ENCODE measurements around the gene CXCR4. TPM values are rescaled to one million over a fixed set of nuclear protein-coding genes. Genes with fewer than 3 reads are reported as not detected.

The CXCR4 gene
- total RNA-seq, 1 donor from 2014 or later, result not detected

DNA sequence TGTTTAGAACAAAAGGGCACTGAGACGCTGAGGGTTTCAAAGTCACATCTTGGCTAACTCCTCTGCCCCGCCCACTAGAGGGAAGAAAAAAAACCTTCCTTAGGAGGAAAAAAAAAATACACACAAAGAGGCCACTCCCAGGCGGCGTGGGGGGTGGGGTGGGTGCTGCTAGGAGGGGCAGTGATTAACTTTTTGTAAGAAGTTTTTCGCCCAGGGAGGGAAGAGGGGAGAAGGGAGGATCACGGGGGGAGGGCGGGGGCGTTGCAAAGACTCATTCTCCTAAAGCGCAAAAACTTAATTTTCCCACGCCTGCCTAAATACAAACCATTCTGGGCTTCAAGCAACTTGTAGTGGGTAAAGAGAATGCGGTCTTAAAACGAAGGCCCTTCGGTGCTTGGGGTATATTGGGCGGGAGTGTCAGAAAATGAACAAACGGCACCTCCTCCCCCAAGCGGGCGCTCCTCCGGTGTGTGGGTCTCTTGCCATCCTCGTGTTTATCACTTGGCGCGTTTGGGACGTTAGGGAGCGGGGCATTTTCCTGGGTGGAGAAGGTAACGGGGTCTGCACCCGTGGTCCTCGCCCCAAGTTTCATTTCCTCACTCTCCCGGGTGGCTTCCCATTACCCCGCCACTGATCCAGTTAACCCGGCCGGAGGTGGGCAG is 1.7 kb downstream of the CXCR4 start:
- H3K4me3 Mint-ChIP-seq (ENCODE audit: unreplicated experiment), result peak overlapping the region; percentile 45
- peaks cover 31% of the 10 kb centered on the region for H3K4me1 Mint-ChIP-seq (ENCODE audit: unreplicated experiment)
- H3K27me3 Mint-ChIP-seq (ENCODE audit: unreplicated experiment), result peaks cover 78% of the 10 kb centered on the region
- DNase-seq (ENCODE audit: extremely low spot score, unreplicated experiment), result no peak
- TF ChIP-seq CTCF (IDR thresholded peaks at IDR 0.05), result no peak
- H3K36me3 Mint-ChIP-seq (ENCODE audit: unreplicated experiment), result no peaks in the 10 kb centered on the region
- H3K27ac Mint-ChIP-seq (ENCODE audit: unreplicated experiment), result no peak overlapping the region
- no peaks in the 10 kb centered on the region for H3K9me3 Mint-ChIP-seq (ENCODE audit: unreplicated experiment)

DNA sequence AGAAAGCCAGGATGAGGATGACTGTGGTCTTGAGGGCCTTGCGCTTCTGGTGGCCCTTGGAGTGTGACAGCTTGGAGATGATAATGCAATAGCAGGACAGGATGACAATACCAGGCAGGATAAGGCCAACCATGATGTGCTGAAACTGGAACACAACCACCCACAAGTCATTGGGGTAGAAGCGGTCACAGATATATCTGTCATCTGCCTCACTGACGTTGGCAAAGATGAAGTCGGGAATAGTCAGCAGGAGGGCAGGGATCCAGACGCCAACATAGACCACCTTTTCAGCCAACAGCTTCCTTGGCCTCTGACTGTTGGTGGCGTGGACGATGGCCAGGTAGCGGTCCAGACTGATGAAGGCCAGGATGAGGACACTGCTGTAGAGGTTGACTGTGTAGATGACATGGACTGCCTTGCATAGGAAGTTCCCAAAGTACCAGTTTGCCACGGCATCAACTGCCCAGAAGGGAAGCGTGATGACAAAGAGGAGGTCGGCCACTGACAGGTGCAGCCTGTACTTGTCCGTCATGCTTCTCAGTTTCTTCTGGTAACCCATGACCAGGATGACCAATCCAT is 2.7 kb downstream of the CXCR4 start:
- Mint-ChIP-seq H3K4me3 (ENCODE audit: unreplicated experiment) (no peak overlapping the region), H3K4me1 (ENCODE audit: unreplicated experiment) (peaks cover 31% of the 10 kb centered on the region), H3K36me3 (ENCODE audit: unreplicated experiment) (no peaks in the 10 kb centered on the region), H3K9me3 (ENCODE audit: unreplicated experiment) (no peaks in the 10 kb centered on the region), H3K27me3 (ENCODE audit: unreplicated experiment) (peaks cover 74% of the 10 kb centered on the region), H3K27ac (ENCODE audit: unreplicated experiment) (no peak overlapping the region)
- TF ChIP-seq CTCF (IDR thresholded peaks at IDR 0.05), result no peak
- no peak for DNase-seq (ENCODE audit: extremely low spot score, unreplicated experiment)

DNA sequence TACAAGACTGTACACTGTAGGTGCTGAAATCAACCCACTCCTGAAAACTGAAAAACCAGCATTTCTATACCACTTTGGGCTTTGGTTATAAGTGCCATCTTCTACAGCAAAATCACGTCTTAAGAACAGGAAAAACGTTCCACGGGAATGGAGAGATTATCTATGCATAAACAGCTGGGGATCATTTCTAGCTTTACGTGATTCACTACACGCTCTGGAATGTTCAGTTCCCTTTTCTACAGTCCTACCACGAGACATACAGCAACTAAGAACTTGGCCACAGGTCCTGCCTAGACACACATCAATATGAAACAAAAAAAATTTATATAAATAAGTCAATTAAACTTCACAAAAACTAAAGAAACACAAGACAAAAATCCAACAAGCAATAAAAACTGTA is 3.6 kb downstream of the CXCR4 start:
- no peak overlapping the region for H3K4me3 Mint-ChIP-seq (ENCODE audit: unreplicated experiment)

GRCh38 chr2:136113209-136113971 is 4.6 kb downstream of the CXCR4 start:
- Mint-ChIP-seq H3K4me3 (ENCODE audit: unreplicated experiment) (no peak overlapping the region), H3K36me3 (ENCODE audit: unreplicated experiment) (no peaks in the 10 kb centered on the region), H3K4me1 (ENCODE audit: unreplicated experiment) (peaks cover 21% of the 10 kb centered on the region), H3K27ac (ENCODE audit: unreplicated experiment) (no peak overlapping the region), H3K27me3 (ENCODE audit: unreplicated experiment) (peaks cover 77% of the 10 kb centered on the region), H3K9me3 (ENCODE audit: unreplicated experiment) (no peaks in the 10 kb centered on the region)
- DNase-seq (ENCODE audit: extremely low spot score, unreplicated experiment), result no peak
- no peak for TF ChIP-seq CTCF (IDR thresholded peaks at IDR 0.05)

More for the DNA sequence above, 3.6 kb downstream of the CXCR4 start:
- Mint-ChIP-seq H3K36me3 (ENCODE audit: unreplicated experiment) (no peaks in the 10 kb centered on the region), H3K4me1 (ENCODE audit: unreplicated experiment) (peaks cover 29% of the 10 kb centered on the region), H3K9me3 (ENCODE audit: unreplicated experiment) (no peaks in the 10 kb centered on the region), H3K27ac (ENCODE audit: unreplicated experiment) (no peak overlapping the region), H3K27me3 (ENCODE audit: unreplicated experiment) (peaks cover 75% of the 10 kb centered on the region)
- no peak for TF ChIP-seq CTCF (IDR thresholded peaks at IDR 0.05)
- no peak for DNase-seq (ENCODE audit: extremely low spot score, unreplicated experiment)
